NB4 (cell line): ENCODE data around the gene SFTPA1.
"Not testable (repeated sequence)": the region's sequence is repeated elsewhere in the genome, so short reads cannot be mapped to it uniquely, and the experiment has no call there.

ENCODE experiments used
- CTCF ChIP-seq: IDR thresholded peaks from one replicate; pipeline ENCODE4 v1.5.1; 2012; ENCODE audit warnings: low read depth, low read length
- MAX ChIP-seq: IDR thresholded peaks from 2 replicates; pipeline ENCODE4 v1.6.1; 2011; ENCODE audit warnings: low read depth, low read length
- MYC ChIP-seq: IDR thresholded peaks from 2 replicates; pipeline ENCODE4 v1.6.1; 2011; ENCODE audit warnings: low read depth, low read length
- POLR2A ChIP-seq: IDR thresholded peaks from 2 replicates; pipeline ENCODE4 v1.6.1; 2011; ENCODE audit warnings: mild to moderate bottlenecking; ENCODE audit not compliant: insufficient read length; ENCODE audit errors: extremely low read depth

- TF ChIP-seq CTCF, POLR2A, MAX, MYC: not testable (repeated sequence)
These were observed 52.5 kb downstream of the SFTPA1 start for GRCh38 chr10:79663287-79663686.
